Adrenal gland (tissue), 12 donors: ENCODE data around the gene FOXB1. TPM values are rescaled to one million over a fixed set of nuclear protein-coding genes. Genes with fewer than 3 reads are reported as not detected.

Experiments used
- DNase-seq, 7 donors: peaks; one replicate each; pipeline ENCODE4 v3.0.0-alpha.2; 2019 to 2020
- H3K27ac ChIP-seq, 5 donors: fragments of 200-600 bp; sonication (generic) in 4 of 5; 1 replicate in 3 of 5; 2 replicates in 2 of 5; pipeline versions ENCODE4 v1.5.1 to v1.8.0; 2016 to 2020; ENCODE audit warnings: mild to moderate bottlenecking in 1 of 5
- H3K27me3 ChIP-seq: fragments of 200-600 bp; 2 replicates; pipeline ENCODE4 v1.8.0; 2021
- H3K36me3 ChIP-seq, 2 donors: fragments of 200-600 bp; replicated peaks in 1 of 2; 1 replicate in 1 of 2; 2 replicates in 1 of 2; pipeline versions ENCODE4 v1.5.1 to v1.8.0; 2018 to 2022
- H3K4me1 ChIP-seq, 2 donors: fragments of 200-600 bp; replicated peaks in 1 of 2; 1 replicate in 1 of 2; 2 replicates in 1 of 2; pipeline versions ENCODE4 v1.5.1 to v1.8.0; 2018 to 2021
- H3K4me3 ChIP-seq, 4 donors: fragments of 200-600 bp; sonication (generic) in 3 of 4; one replicate each; pipeline ENCODE4 v1.5.1; 2016 to 2018
- H3K9me3 ChIP-seq, 3 donors: fragments of 200-600 bp; sonication (generic) in 1 of 3; replicated peaks in 1 of 3; 1 replicate in 2 of 3; 2 replicates in 1 of 3; pipeline versions ENCODE4 v1.5.1 to v1.8.0; 2016 to 2021
- POLR2A ChIP-seq, 2 donors: fragments of 450-650 bp; IDR thresholded peaks; one replicate each; pipeline ENCODE4 v1.6.1; 2017; ENCODE audit warnings: antibody characterized with exemption in 2 of 2, mild to moderate bottlenecking in 2 of 2, moderate library complexity in 1 of 2
- WGBS, 4 donors: extraction: QIAGEN DNeasy Blood & Tissue Kit in 2 of 4; methylation state at CpG; one replicate each; pipeline versions ENCODE4 v1.1.5 to v1.1.7; 2013 to 2017; 5-methylcytosine and 5-hydroxymethylcytosine counted together
- intact Hi-C, 2 donors: fragments of 100-400 bp; cut with DNase I; formaldehyde crosslinking; loops; one replicate each; pipeline versions ENCODE4 v1.14.1 to v1.15.0; 2022 to 2023
- polyA plus RNA-seq, 3 donors: library from polyadenylated mRNA; stranded (reverse); fragments of 200-250 nt in 2 of 3; fragments of 350-450 nt in 1 of 3; fragmentation: Illumina TruSeq in 1 of 3; extraction: RNeasy Lipid Tissue Mini Kit (QIAGEN cat#74804) in 1 of 3; gene quantifications; one replicate each; pipeline ENCODE4 v1.2.3, GENCODE V29; 2013 to 2014
- total RNA-seq, 9 donors: library from RNA; depleted of rRNA in 4 of 9; stranded (reverse); fragments of >200 nt in 4 of 9; fragments of 120-200 nt in 1 of 9; fragmentation: NEBNext Ultra II Directional in 1 of 9; extraction: Animal tissue kit (Norgen Biotek cat#: 25700) in 1 of 9; gene quantifications; one replicate each; pipeline versions ENCODE4 v1.1.0 to v1.2.4, GENCODE V29; 2013 to 2023
- TF ChIP-seq, protein P1 (sequence below), 6 experiments: fragments of 450-650 bp in 4 of 6; fragments of 200-600 bp in 2 of 6; sonication (generic) in 1 of 6; IDR thresholded peaks; 1 replicate in 5 of 6; 2 replicates in 1 of 6; pipeline versions ENCODE4 v1.5.1 to v1.8.0; 2016 to 2021; ENCODE audit warnings: antibody characterized with exemption in 6 of 6, mild to moderate bottlenecking in 2 of 6, moderate library complexity in 1 of 6
- donor health status: healthy with polysubstance abuse.
- donor health status: Bipolar disorder and iron deficiency.
- donor health status: DM: yes; HTN: yes; CAD: no.
- donor health status: DM: no; HTN: no; CAD: no.
- donor health status: DM: no; HTN: no; CAD: no.
- donor health status: DM: yes; HTN: yes; CAD: no.

Gene FOXB1
- total and polyA plus RNA-seq, 12 donors: not detected

- no peak overlapping the region for H3K4me3 ChIP-seq
- H3K27me3 ChIP-seq: peaks cover 93% of the 10 kb centered on the region
- intact Hi-C loops: no loop called here
- 10 to 17% (median 12%) methylated on average over 27 of the region's 27 CpGs for WGBS, 4 donors
- H3K27ac ChIP-seq: no peak overlapping the region
- no peak for DNase-seq
- H3K9me3 ChIP-seq: no peaks in the 10 kb centered on the region
- peaks cover 0 to 5% of the 10 kb centered on the region in 2 donors for H3K4me1 ChIP-seq
- H3K36me3 ChIP-seq: no peaks in the 10 kb centered on the region
- TF ChIP-seq POLR2A (IDR thresholded peaks at IDR 0.05): no peak
- TF ChIP-seq, protein P1, sequence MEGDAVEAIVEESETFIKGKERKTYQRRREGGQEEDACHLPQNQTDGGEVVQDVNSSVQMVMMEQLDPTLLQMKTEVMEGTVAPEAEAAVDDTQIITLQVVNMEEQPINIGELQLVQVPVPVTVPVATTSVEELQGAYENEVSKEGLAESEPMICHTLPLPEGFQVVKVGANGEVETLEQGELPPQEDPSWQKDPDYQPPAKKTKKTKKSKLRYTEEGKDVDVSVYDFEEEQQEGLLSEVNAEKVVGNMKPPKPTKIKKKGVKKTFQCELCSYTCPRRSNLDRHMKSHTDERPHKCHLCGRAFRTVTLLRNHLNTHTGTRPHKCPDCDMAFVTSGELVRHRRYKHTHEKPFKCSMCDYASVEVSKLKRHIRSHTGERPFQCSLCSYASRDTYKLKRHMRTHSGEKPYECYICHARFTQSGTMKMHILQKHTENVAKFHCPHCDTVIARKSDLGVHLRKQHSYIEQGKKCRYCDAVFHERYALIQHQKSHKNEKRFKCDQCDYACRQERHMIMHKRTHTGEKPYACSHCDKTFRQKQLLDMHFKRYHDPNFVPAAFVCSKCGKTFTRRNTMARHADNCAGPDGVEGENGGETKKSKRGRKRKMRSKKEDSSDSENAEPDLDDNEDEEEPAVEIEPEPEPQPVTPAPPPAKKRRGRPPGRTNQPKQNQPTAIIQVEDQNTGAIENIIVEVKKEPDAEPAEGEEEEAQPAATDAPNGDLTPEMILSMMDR (IDR thresholded peaks at IDR 0.05): no peak
Observed at GRCh38 chr15:59996298-59997041, 7.6 kb upstream of the FOXB1 start.

DNA sequence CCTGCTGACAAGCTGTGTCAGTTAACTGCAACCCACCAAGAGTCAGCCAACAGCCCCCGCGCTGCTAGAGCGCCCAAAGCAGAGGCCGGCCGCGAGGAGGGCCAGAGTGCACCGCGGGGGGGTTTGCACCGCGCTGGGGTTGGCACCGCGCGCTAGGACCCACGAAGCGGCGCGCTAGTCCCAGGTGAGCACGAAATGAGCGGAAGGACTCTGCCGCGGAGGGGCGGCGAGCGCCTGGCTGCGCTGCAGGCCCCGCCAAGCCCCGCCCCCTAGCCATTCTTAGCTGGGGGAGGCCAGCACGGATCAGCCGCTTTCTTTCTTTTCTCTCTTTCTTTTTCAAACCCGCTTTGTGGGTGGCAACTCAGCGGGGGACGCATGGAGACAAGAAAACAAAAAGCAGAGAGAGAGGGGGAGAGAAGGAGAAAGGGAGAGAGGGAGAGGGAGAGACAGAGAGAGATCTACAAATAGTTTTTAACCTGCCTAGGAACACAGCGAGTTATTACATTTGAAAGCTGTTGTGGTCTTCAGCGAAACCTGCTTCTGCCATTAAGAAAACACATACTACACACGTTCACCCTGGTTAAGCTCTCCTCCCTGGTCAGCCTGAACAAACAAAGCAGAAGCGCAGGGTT lies 6.9 kb upstream of the FOXB1 start:
- no peak for TF ChIP-seq POLR2A (IDR thresholded peaks at IDR 0.05)
- TF ChIP-seq, protein P1 (IDR thresholded peaks at IDR 0.05): no peak
- DNase-seq: no peak
- H3K27me3 ChIP-seq: peaks cover 99% of the 10 kb centered on the region
- intact Hi-C loops: no loop called here
- no peaks in the 10 kb centered on the region for H3K36me3 ChIP-seq
- WGBS, 4 donors: 4 to 8% (median 7%) methylated on average over 20 to 36 of the region's 36 CpGs
- no peak overlapping the region for H3K4me3 ChIP-seq
- H3K27ac ChIP-seq: no peak overlapping the region
- peaks cover 0 to 5% of the 10 kb centered on the region in 2 donors for H3K4me1 ChIP-seq
- H3K9me3 ChIP-seq: no peaks in the 10 kb centered on the region

DNA sequence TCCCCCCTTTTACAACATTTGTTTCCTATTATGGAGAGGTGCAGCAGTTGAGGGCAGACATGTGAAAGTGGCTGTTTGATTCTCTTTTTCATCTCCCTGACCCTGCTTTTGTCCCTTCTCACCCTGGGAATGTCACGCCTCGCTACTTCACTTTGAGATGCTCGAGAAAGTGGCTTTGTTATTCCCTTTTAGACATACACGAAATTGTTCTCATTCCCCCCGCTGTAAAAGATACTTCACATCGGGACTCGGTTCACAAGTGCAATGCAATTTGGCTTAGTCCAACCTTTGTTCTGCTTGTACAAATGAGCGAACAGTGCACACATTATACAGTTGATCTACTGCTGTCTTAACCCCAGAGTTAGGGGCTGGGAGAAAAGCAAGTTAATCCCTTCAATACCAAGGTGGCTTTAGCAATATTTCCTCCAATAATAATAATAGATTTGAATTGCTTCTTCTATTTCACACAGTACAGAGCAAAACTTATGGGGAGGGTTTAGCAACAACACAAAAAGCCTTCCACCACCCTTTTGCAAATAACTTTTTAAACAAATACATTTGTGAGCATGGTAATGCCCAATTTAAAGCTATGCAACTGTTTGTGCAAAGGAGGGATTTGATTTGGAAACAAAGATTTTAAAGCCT lies 5.7 kb upstream of the FOXB1 start:
- intact Hi-C loops: no loop called here
- 17 to 24% (median 20%) methylated on average over 8 of the region's 8 CpGs for WGBS, 4 donors

More for the DNA sequence above, 5.7 kb upstream of the FOXB1 start:
- Histone ChIP-seq H3K27me3 (peaks cover 98% of the 10 kb centered on the region), H3K4me3 (no peak overlapping the region), H3K9me3 (no peaks in the 10 kb centered on the region), H3K4me1 (peaks cover 0 to 5% of the 10 kb centered on the region in 2 donors), H3K27ac (no peak overlapping the region), H3K36me3 (no peaks in the 10 kb centered on the region)
- no peak for DNase-seq
- TF ChIP-seq, protein P1 (IDR thresholded peaks at IDR 0.05): no peak
- TF ChIP-seq POLR2A (IDR thresholded peaks at IDR 0.05): no peak
